ENCODE measurements around the gene TAF6L. TPM values are rescaled to one million over a fixed set of nuclear protein-coding genes. Genes with fewer than 3 reads are reported as not detected.

The TAF6L gene
- total RNA-seq, 1 experiment from 2014 or later, result 42.1 TPM

DNA sequence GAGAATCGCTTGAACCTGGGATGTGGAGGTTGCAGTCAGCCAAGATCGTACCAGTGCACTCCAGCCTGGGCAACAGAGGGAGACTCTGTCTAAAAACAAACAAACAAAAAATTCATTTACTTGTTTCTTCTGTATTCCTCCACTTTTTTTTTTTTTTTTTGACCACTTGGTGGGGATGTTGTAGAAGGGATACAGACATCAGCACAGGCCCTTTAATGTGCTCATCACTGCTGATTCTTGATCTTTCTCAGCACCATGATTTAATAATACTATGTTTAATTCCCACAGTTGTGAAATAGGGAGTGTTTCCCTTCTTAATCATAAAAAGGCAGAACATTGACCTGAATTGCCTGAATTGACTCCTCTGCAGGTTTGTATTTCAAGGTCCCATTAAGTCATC lies 38.4 kb upstream of the TAF6L start:
- Mint-ChIP-seq H3K9me3 (no peaks in the 10 kb centered on the region), H3K36me3 (peaks cover 27% of the 10 kb centered on the region), H3K4me1 (peaks cover 9% of the 10 kb centered on the region), H3K27ac (no peak overlapping the region), H3K27me3 (ENCODE audit: low read depth) (peaks cover under 1% of the 10 kb centered on the region; the same call in 1 of the 2 replicates), H3K4me3 (no peak overlapping the region)
- no peak for TF ChIP-seq ZNF416 (CRISPR knock-in tag; IDR thresholded peaks at IDR 0.05)
- TF ChIP-seq ZNF138 (CRISPR knock-in tag; conservative IDR thresholded peaks at IDR 0.05), result no peak
- TF ChIP-seq ATF3 (CRISPR knock-in tag; conservative IDR thresholded peaks at IDR 0.05), result no peak
- no peak for TF ChIP-seq FOXK1 (CRISPR knock-in tag; IDR thresholded peaks at IDR 0.05)
- no peak for TF ChIP-seq ARID4B (CRISPR knock-in tag; IDR thresholded peaks at IDR 0.05; ENCODE audit: borderline replicate concordance)
- TF ChIP-seq SMAD4 (CRISPR knock-in tag; IDR thresholded peaks at IDR 0.05), result no peak
- TF ChIP-seq, protein P1, sequence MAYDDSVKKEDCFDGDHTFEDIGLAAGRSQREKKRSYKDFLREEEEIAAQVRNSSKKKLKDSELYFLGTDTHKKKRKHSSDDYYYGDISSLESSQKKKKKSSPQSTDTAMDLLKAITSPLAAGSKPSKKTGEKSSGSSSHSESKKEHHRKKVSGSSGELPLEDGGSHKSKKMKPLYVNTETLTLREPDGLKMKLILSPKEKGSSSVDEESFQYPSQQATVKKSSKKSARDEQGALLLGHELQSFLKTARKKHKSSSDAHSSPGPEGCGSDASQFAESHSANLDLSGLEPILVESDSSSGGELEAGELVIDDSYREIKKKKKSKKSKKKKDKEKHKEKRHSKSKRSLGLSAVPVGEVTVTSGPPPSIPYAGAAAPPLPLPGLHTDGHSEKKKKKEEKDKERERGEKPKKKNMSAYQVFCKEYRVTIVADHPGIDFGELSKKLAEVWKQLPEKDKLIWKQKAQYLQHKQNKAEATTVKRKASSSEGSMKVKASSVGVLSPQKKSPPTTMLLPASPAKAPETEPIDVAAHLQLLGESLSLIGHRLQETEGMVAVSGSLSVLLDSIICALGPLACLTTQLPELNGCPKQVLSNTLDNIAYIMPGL (CRISPR knock-in tag; IDR thresholded peaks at IDR 0.05), result no peak
- TF ChIP-seq KAT7 (CRISPR knock-in tag; IDR thresholded peaks at IDR 0.05; ENCODE audit: borderline replicate concordance), result no peak
- no peak for TF ChIP-seq TCF7 (CRISPR knock-in tag; IDR thresholded peaks at IDR 0.05; ENCODE audit: low read depth)
- no peak for TF ChIP-seq AR (CRISPR knock-in tag; IDR thresholded peaks at IDR 0.05)
- no peak for TF ChIP-seq TEAD4 (CRISPR knock-in tag; IDR thresholded peaks at IDR 0.05)
- no peak for TF ChIP-seq JUN (CRISPR knock-in tag; IDR thresholded peaks at IDR 0.05)
- TF ChIP-seq GTF2I (CRISPR knock-in tag; conservative IDR thresholded peaks at IDR 0.05), result no peak
- no peak for TF ChIP-seq ZNF219 (CRISPR knock-in tag; IDR thresholded peaks at IDR 0.05; ENCODE audit: borderline replicate concordance)
- no peak for TF ChIP-seq HMGA2 (CRISPR knock-in tag; IDR thresholded peaks at IDR 0.05)
- no peak for TF ChIP-seq ZNF317 (CRISPR knock-in tag; IDR thresholded peaks at IDR 0.05; ENCODE audit: borderline replicate concordance, low read depth)
- TF ChIP-seq, protein P2, sequence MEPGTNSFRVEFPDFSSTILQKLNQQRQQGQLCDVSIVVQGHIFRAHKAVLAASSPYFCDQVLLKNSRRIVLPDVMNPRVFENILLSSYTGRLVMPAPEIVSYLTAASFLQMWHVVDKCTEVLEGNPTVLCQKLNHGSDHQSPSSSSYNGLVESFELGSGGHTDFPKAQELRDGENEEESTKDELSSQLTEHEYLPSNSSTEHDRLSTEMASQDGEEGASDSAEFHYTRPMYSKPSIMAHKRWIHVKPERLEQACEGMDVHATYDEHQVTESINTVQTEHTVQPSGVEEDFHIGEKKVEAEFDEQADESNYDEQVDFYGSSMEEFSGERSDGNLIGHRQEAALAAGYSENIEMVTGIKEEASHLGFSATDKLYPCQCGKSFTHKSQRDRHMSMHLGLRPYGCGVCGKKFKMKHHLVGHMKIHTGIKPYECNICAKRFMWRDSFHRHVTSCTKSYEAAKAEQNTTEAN (CRISPR knock-in tag; IDR thresholded peaks at IDR 0.05), result no peak
- TF ChIP-seq ATF1 (CRISPR knock-in tag; IDR thresholded peaks at IDR 0.05), result no peak
- DNase-seq (ENCODE audit: low spot score), result no peak
- ChIA-PET POLR2A (interaction anchor here (0.6 kb wide), 1 partner anchor 99 kb away, joined by 4 read pairs; the partner anchor contains the start of gene STX5), CTCF (interaction anchor here (0.7 to 7.6 kb wide), 2 partner anchors 37 to 185 kb away, joined by 4 to 59 read pairs; partner anchors contain the start of gene TAF6L)
- no peak for ATAC-seq

All from WTC11 (cell line).